Keratinocyte (primary cell): ENCODE results near the gene RNF212. TPM values are rescaled to one million over a fixed set of nuclear protein-coding genes. Genes with fewer than 3 reads are reported as not detected.

Experiments
- DNase-seq: peaks from one replicate; pipeline ENCODE4 v3.0.0-alpha.2; 2011; ENCODE audit warnings: low read depth, missing footprints, low spot score
- FAIRE-seq: peaks from 2 replicates; lab custom pipeline; 2011; peaks lifted over from hg19 to GRCh38; lab: Jason Lieb, UNC
- H2AFZ ChIP-seq: 2 replicates; pipeline ENCODE4 v1.6.0; 2012; ENCODE audit warnings: low read length, control low read depth, inconsistent platforms; ENCODE audit not compliant: control insufficient read depth
- H3K27ac ChIP-seq: 2 replicates; pipeline ENCODE4 v1.5.1; 2011; ENCODE audit warnings: low read length; ENCODE audit not compliant: control insufficient read depth, insufficient read depth
- H3K27me3 ChIP-seq: 3 replicates; pipeline ENCODE4 v1.6.0; 2011; ENCODE audit warnings: low read length; ENCODE audit not compliant: control insufficient read depth, insufficient read depth; ENCODE audit errors: extremely low read depth
- H3K36me3 ChIP-seq, 2 experiments: 2 replicates in 1 of 2; 3 replicates in 1 of 2; pipeline ENCODE4 v1.5.1; 2011; ENCODE audit warnings: low read length in 2 of 2, mild to moderate bottlenecking in 1 of 2; ENCODE audit not compliant: control insufficient read depth in 2 of 2, insufficient read depth in 2 of 2; ENCODE audit errors: extremely low read depth in 1 of 2
- H3K4me1 ChIP-seq: 3 replicates; pipeline ENCODE4 v1.5.1; 2011; ENCODE audit warnings: low read length; ENCODE audit not compliant: control insufficient read depth, insufficient read depth; ENCODE audit errors: extremely low read depth
- H3K4me2 ChIP-seq: 3 replicates; pipeline ENCODE4 v1.6.0; 2011; ENCODE audit warnings: low read depth, low read length; ENCODE audit not compliant: control insufficient read depth, insufficient read depth; ENCODE audit errors: extremely low read depth
- H3K4me3 ChIP-seq, 3 experiments: fragments of 200-600 bp in 1 of 3; sonication (generic) in 1 of 3; 2 replicates in 2 of 3; 3 replicates in 1 of 3; pipeline ENCODE4 v1.5.1; 2011 to 2016; ENCODE audit warnings: low read length in 3 of 3, mild to moderate bottlenecking in 3 of 3, control low read depth in 2 of 3, inconsistent platforms in 1 of 3, low read depth in 1 of 3, mixed read lengths in 1 of 3, mixed run types in 1 of 3, moderate library complexity in 1 of 3; ENCODE audit not compliant: control insufficient read depth in 2 of 3, insufficient read depth in 2 of 3; ENCODE audit errors: extremely low read depth in 1 of 3
- H3K79me2 ChIP-seq: 2 replicates; pipeline ENCODE4 v1.6.0; 2012; ENCODE audit warnings: low read length; ENCODE audit not compliant: control insufficient read depth, insufficient read depth
- H3K9ac ChIP-seq: 3 replicates; pipeline ENCODE4 v1.6.0; 2011; ENCODE audit warnings: low read length; ENCODE audit not compliant: control insufficient read depth, insufficient read depth; ENCODE audit errors: extremely low read depth
- H3K9me1 ChIP-seq: 3 replicates; pipeline ENCODE4 v1.6.0; 2011; ENCODE audit warnings: low read length; ENCODE audit not compliant: control insufficient read depth, insufficient read depth; ENCODE audit errors: extremely low read depth
- H3K9me3 ChIP-seq: 2 replicates; pipeline ENCODE4 v1.5.1; 2012; ENCODE audit warnings: low read depth, low read length; ENCODE audit not compliant: control insufficient read depth
- H4K20me1 ChIP-seq: 3 replicates; pipeline ENCODE4 v1.6.0; 2011; ENCODE audit warnings: low read length; ENCODE audit not compliant: control insufficient read depth, insufficient read depth; ENCODE audit errors: extremely low read depth
- EZH2 ChIP-seq: IDR thresholded peaks from one replicate; pipeline ENCODE4 v1.6.1; 2012; ENCODE audit warnings: inconsistent platforms, mild to moderate bottlenecking, low read length, moderate library complexity
- dilution Hi-C: fragments of 300-500 bp; cut with MboI; formaldehyde crosslinking; loops from one replicate; pipeline ENCODE4 v1.7.0; 2020; ENCODE audit warnings: low sequenced_read_pairs; ENCODE audit not compliant: extremely low pct_ligation_motif_present
- polyA minus RNA-seq, 3 experiments: library from RNA; depleted of rRNA, polyadenylated mRNA; stranded (reverse); fragments of >200 nt; gene quantifications; 1 replicate in 1 of 3; 2 replicates in 1 of 3; 3 replicates in 1 of 3; pipeline ENCODE4 v1.2.3, GENCODE V29; 2011
- polyA plus RNA-seq, 5 experiments: library from polyadenylated mRNA; depleted of rRNA in 3 of 5; stranded (reverse) in 3 of 5; stranded (forward) in 1 of 5; unstranded in 1 of 5; fragments of >200 nt; gene quantifications; 1 replicate in 1 of 5; 2 replicates in 3 of 5; 3 replicates in 1 of 5; pipeline versions ENCODE4 v1.2.1 to v1.2.3, GENCODE V29; 2011 to 2012; ENCODE audit warnings: missing spikeins in 2 of 5, low read depth in 1 of 5, low replicate concordance in 1 of 5
- TF ChIP-seq, protein P1 (sequence below), 3 experiments: IDR thresholded peaks in 1 of 3; conservative IDR thresholded peaks in 1 of 3; optimal IDR thresholded peaks in 1 of 3; 2 replicates in 2 of 3; 3 replicates in 1 of 3; pipeline versions ENCODE3 to v1.5.1; 2011; ENCODE audit warnings: low read length in 3 of 3, mild to moderate bottlenecking in 3 of 3, moderate library complexity in 2 of 3, control low read depth in 1 of 3, inconsistent platforms in 1 of 3; ENCODE audit not compliant: insufficient read depth in 2 of 3; ENCODE audit errors: extremely low read depth in 1 of 3

The RNF212 gene, protein sequence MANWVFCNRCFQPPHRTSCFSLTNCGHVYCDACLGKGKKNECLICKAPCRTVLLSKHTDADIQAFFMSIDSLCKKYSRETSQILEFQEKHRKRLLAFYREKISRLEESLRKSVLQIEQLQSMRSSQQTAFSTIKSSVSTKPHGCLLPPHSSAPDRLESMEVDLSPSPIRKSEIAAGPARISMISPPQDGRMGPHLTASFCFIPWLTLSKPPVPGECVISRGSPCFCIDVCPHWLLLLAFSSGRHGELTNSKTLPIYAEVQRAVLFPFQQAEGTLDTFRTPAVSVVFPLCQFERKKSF
- polyA plus RNA-seq (0.16 to 0.28 TPM (median 0.24 TPM) in 3 replicates), polyA minus RNA-seq (0.10 TPM in 1 of 3 replicates, not detected in the others)
- polyA plus RNA-seq (2011; ENCODE audit: low read depth): not detected
- polyA plus RNA-seq (2011; cell fraction: cytosol; rRNA removed): 0.16 and 0.30 TPM in 2 replicates
- 0.69 and 0.85 TPM in 2 replicates for polyA plus RNA-seq (2011; cell fraction: nucleus; rRNA removed)
- 0.18 TPM in 1 of 2 replicates, not detected in the other for polyA plus RNA-seq (2012; ENCODE audit: low replicate concordance)
- not detected for polyA minus RNA-seq (2011; cell fraction: cytosol; rRNA and poly(A)+ RNA removed)
- 0.53 and 0.62 TPM in 2 replicates for polyA minus RNA-seq (2011; cell fraction: nucleus; rRNA and poly(A)+ RNA removed)

DNA sequence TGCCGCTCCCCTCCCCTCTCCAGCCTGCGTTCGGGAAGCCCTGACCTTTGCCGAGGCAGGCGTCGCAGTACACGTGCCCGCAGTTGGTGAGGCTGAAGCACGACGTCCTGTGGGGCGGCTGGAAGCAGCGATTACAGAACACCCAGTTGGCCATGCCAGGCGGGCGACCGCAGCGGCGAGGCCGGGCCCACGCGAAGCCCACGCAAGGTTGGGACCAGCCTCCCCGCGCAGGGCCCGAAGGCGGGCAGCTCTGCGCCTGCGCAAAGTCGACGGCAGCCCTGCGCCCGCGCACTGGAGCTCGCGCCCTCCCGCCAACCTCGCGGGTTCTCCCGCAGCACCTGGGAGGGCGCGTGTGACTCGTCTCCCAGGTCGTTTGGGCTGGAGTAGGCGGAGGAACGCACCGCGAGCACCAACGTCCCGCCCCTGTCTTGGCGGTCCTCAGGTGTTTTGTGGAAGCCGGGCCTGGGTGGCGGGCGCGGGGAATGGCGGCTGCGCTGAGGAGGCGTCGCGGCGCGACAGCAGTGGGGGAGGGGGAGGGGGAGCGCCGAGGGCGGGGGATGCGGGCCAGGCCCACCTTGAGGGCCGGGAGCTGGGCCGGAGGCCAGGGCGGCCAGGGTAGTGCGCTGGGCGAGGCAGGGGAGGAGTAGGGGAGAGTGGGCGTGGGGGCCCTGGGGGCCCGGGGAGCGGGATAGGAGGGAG lies at the start of gene RNF212:
TSS of gene RNF212 (minus strand) at position 254 of the 699 bp plus-strand sequence. CDS start at position 154, 100 bp downstream.
- Histone ChIP-seq H3K9me1 (no peaks in the 10 kb centered on the region), H2AFZ (no peak within 1 kb of the TSS), H3K4me3 (peak within 1 kb of the TSS in 1 of 3 experiments; percentile 32), H3K36me3 (no peaks in the 10 kb centered on the region), H4K20me1 (no peaks in the 10 kb centered on the region), H3K9ac (no peak within 1 kb of the TSS), H3K4me2 (no peak within 1 kb of the TSS), H3K9me3 (no peaks in the 10 kb centered on the region), H3K27ac (no peak within 1 kb of the TSS), H3K27me3 (peaks cover 5% of the 10 kb centered on the region), H3K4me1 (peaks cover 12% of the 10 kb centered on the region), H3K79me2 (no peaks in the 10 kb centered on the region)
- DNase-seq: no peak
- TF ChIP-seq, protein P1, sequence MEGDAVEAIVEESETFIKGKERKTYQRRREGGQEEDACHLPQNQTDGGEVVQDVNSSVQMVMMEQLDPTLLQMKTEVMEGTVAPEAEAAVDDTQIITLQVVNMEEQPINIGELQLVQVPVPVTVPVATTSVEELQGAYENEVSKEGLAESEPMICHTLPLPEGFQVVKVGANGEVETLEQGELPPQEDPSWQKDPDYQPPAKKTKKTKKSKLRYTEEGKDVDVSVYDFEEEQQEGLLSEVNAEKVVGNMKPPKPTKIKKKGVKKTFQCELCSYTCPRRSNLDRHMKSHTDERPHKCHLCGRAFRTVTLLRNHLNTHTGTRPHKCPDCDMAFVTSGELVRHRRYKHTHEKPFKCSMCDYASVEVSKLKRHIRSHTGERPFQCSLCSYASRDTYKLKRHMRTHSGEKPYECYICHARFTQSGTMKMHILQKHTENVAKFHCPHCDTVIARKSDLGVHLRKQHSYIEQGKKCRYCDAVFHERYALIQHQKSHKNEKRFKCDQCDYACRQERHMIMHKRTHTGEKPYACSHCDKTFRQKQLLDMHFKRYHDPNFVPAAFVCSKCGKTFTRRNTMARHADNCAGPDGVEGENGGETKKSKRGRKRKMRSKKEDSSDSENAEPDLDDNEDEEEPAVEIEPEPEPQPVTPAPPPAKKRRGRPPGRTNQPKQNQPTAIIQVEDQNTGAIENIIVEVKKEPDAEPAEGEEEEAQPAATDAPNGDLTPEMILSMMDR (optimal IDR thresholded peaks at IDR 0.05 in 1 of 3, IDR thresholded peaks at IDR 0.05 in 1 of 3, conservative IDR thresholded peaks at IDR 0.05 in 1 of 3; ENCODE audit: extremely low read depth in 1 of 3, insufficient read depth in 2 of 3, low read length in 3 of 3): no peak
- TF ChIP-seq EZH2: no peak
- dilution Hi-C loops: no loop called here
- no peak for FAIRE-seq

DNA sequence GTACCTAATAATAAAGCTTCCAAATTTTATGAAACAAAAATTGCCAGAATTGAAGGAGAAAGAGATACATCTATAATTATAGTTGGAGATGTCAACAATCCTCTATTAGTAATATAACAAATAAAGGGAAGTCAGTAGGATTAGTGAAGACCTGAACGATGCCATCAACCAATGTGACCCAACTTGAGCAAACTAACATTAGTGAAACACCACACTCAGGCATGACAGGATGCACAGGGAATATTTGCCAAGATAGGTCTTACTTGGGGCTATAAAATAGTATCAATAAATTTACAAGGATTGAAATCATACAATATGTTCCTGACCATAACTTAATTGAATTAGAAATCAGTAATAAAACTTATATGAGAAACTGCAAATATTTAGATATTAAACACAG lies 47.0 kb upstream of the RNF212 start:
- dilution Hi-C loops: no loop called here
- Histone ChIP-seq H3K79me2 (no peaks in the 10 kb centered on the region), H2AFZ (no peak overlapping the region), H3K27ac (no peak overlapping the region), H3K27me3 (peaks cover 10% of the 10 kb centered on the region), H3K4me1 (no peaks in the 10 kb centered on the region), H3K9ac (no peak overlapping the region), H3K4me2 (no peak overlapping the region), H3K9me3 (peaks cover 2% of the 10 kb centered on the region), H4K20me1 (no peaks in the 10 kb centered on the region), H3K4me3 (no peak overlapping the region), H3K36me3 (no peaks in the 10 kb centered on the region), H3K9me1 (no peaks in the 10 kb centered on the region)
- DNase-seq: no peak
- FAIRE-seq: no peak
- TF ChIP-seq, protein P1 (optimal IDR thresholded peaks at IDR 0.05 in 1 of 3, IDR thresholded peaks at IDR 0.05 in 1 of 3, conservative IDR thresholded peaks at IDR 0.05 in 1 of 3; ENCODE audit: extremely low read depth in 1 of 3, insufficient read depth in 2 of 3, low read length in 3 of 3): no peak
- no peak for TF ChIP-seq EZH2
